H1 (cell line): ENCODE results near the gene CDK2. TPM values are rescaled to one million over a fixed set of nuclear protein-coding genes. Genes with fewer than 3 reads are reported as not detected.

ENCODE experiments used
- ASH2L ChIP-seq: fragments of 200-600, 300-600 bp; sonication (generic); IDR thresholded peaks from one replicate; pipeline ENCODE4 v1.7.1; 2017; ENCODE audit warnings: low read length
- GTF2F1 ChIP-seq: IDR thresholded peaks from 2 replicates; pipeline ENCODE4 v1.6.1; 2012; ENCODE audit warnings: low read depth, low read length, improper control_type of control experiment, borderline replicate concordance
- NRF1 ChIP-seq: IDR thresholded peaks from 2 replicates; pipeline ENCODE4 v1.6.1; 2011; ENCODE audit warnings: mild to moderate bottlenecking, low read depth, low read length, improper control_type of control experiment
- POU5F1 ChIP-seq: IDR thresholded peaks from 2 replicates; pipeline ENCODE4 v1.6.1; 2011; ENCODE audit warnings: low read depth, mild to moderate bottlenecking, low read length, moderate library complexity
- polyA plus RNA-seq, 7 experiments: library from polyadenylated mRNA; depleted of rRNA in 3 of 7; stranded (reverse) in 5 of 7; unstranded in 2 of 7; fragments of >200 nt in 5 of 7; fragments of 200-250 nt in 2 of 7; gene quantifications; 1 replicate in 5 of 7; 2 replicates in 1 of 7; 4 replicates in 1 of 7; pipeline versions ENCODE4 v1.2.1 to v1.2.3, GENCODE V29; 2011 to 2013; ENCODE audit warnings: missing spikeins in 2 of 7, mixed read lengths in 2 of 7
- total RNA-seq: library from RNA; stranded (reverse); fragmentation: NEBNext Ultra II Directional; extraction: Animal tissue kit (Norgen Biotek cat#: 25700); gene quantifications from 2 replicates; pipeline ENCODE4 v1.2.1, GENCODE V29; 2021
- TF ChIP-seq, protein P1 (sequence below): IDR thresholded peaks from 2 replicates; pipeline ENCODE4 v1.6.1; 2011; ENCODE audit warnings: low read depth, mild to moderate bottlenecking, low read length; ENCODE audit not compliant: insufficient read depth
- TF ChIP-seq, protein P2 (sequence below): IDR thresholded peaks from 2 replicates; pipeline ENCODE4 v1.6.1; 2012; ENCODE audit warnings: low read length, inconsistent platforms

The CDK2 gene
- total and polyA plus RNA-seq, 2 of the 8 experiments (the other 6 are each of a cell fraction or from before 2014, with no cell fraction given) = 39.4 to 42.5 TPM

DNA sequence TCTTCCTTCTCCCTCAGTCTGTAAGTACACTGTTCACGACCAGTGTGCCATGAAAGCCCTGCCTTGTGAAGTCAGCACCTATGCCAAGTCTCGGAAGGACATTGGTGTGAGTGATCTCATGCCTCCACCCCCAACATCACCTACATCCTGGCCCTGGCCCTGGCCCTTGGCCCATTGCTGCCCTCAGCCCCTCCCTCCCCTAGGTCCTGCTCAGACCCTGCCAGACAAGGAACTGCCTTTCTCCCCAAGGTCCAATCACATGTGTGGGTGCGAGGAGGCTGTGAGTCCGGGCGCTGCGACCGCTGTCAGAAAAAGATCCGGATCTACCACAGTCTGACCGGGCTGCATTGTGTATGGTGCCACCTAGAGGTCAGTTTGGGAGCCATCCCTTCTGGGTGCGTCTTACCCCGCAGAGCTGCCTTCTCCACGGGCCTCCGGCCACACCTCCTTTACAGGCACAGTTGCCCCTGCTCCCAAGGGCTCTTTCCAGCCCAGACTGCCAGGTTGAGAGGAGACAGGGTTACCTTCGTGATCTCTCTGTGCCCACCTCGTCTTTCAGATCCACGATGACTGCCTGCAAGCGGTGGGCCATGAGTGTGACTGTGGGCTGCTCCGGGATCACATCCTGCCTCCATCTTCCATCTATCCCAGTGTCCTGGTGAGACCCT lies 26.4 kb upstream of the CDK2 start (continued):
- no peak for TF ChIP-seq POU5F1
- TF ChIP-seq ASH2L = peak; percentile 47
- TF ChIP-seq, protein P1, sequence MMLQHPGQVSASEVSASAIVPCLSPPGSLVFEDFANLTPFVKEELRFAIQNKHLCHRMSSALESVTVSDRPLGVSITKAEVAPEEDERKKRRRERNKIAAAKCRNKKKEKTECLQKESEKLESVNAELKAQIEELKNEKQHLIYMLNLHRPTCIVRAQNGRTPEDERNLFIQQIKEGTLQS = no peak
- TF ChIP-seq NRF1 = no peak
- TF ChIP-seq, protein P2, sequence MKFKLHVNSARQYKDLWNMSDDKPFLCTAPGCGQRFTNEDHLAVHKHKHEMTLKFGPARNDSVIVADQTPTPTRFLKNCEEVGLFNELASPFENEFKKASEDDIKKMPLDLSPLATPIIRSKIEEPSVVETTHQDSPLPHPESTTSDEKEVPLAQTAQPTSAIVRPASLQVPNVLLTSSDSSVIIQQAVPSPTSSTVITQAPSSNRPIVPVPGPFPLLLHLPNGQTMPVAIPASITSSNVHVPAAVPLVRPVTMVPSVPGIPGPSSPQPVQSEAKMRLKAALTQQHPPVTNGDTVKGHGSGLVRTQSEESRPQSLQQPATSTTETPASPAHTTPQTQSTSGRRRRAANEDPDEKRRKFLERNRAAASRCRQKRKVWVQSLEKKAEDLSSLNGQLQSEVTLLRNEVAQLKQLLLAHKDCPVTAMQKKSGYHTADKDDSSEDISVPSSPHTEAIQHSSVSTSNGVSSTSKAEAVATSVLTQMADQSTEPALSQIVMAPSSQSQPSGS = no peak
- TF ChIP-seq GTF2F1 = no peak
- TF ChIP-seq, all 59 proteins: peak for 12
